Liver (tissue), 9 donors: ENCODE measurements around the gene PPP1R12A. TPM values are rescaled to one million over a fixed set of nuclear protein-coding genes. Genes with fewer than 3 reads are reported as not detected.
A peak's percentile ranks its signal among the peaks of the same experiment; 100 is the strongest.

Experiments used
- DNase-seq: peaks from one replicate; pipeline ENCODE4 v3.0.0-alpha.2; 2017; ENCODE audit warnings: low spot score
- H3K27ac ChIP-seq, 2 donors: one replicate each; pipeline ENCODE4 v1.7.0; 2013; ENCODE audit warnings: inconsistent platforms in 2 of 2, low read length in 2 of 2, control low read depth in 1 of 2, low read depth in 1 of 2, mild to moderate bottlenecking in 1 of 2
- H3K27me3 ChIP-seq, 4 donors: one replicate each; pipeline versions ENCODE4 v1.6.1 to v1.7.0; 2013; ENCODE audit warnings: low read length in 3 of 4, inconsistent platforms in 1 of 4, mild to moderate bottlenecking in 1 of 4, moderate library complexity in 1 of 4; ENCODE audit not compliant: control insufficient read depth in 4 of 4, insufficient read depth in 4 of 4
- H3K36me3 ChIP-seq, 4 donors: one replicate each; pipeline versions ENCODE4 v1.6.1 to v1.7.0; 2013; ENCODE audit warnings: low read length in 3 of 4, mild to moderate bottlenecking in 3 of 4, low read depth in 1 of 4, moderate library complexity in 1 of 4; ENCODE audit not compliant: control insufficient read depth in 4 of 4, insufficient read depth in 3 of 4
- H3K4me1 ChIP-seq, 4 donors: one replicate each; pipeline versions ENCODE4 v1.6.1 to v1.7.0; 2013; ENCODE audit warnings: low read length in 3 of 4, mild to moderate bottlenecking in 3 of 4, moderate library complexity in 1 of 4; ENCODE audit not compliant: control insufficient read depth in 4 of 4, insufficient read depth in 4 of 4
- H3K4me3 ChIP-seq, 3 donors: one replicate each; pipeline versions ENCODE4 v1.6.1 to v1.7.0; 2013; ENCODE audit warnings: low read length in 3 of 3, control low read depth in 1 of 3, low read depth in 1 of 3, mild to moderate bottlenecking in 1 of 3
- H3K9ac ChIP-seq, 2 donors: one replicate each; pipeline ENCODE4 v1.7.0; 2013; ENCODE audit warnings: low read length in 2 of 2, mild to moderate bottlenecking in 2 of 2, moderate library complexity in 2 of 2, control low read depth in 1 of 2, low read depth in 1 of 2
- H3K9me3 ChIP-seq, 4 donors: one replicate each; pipeline versions ENCODE4 v1.6.1 to v1.7.0; 2013; ENCODE audit warnings: low read length in 3 of 4; ENCODE audit not compliant: control insufficient read depth in 4 of 4
- ATF3 ChIP-seq: IDR thresholded peaks from 2 replicates; pipeline ENCODE4 v1.6.1; 2016; ENCODE audit warnings: antibody characterized with exemption
- CTCF ChIP-seq: fragments of 150-350 bp; IDR thresholded peaks from 2 replicates; pipeline ENCODE4 v1.5.1; 2017; ENCODE audit warnings: improper control_type of control experiment, low read depth, low read length; ENCODE audit not compliant: missing input control
- EGR1 ChIP-seq, 2 donors: IDR thresholded peaks; 2 replicates each; pipeline ENCODE4 v1.6.1; 2016 to 2018; ENCODE audit warnings: antibody characterized with exemption in 2 of 2, low read depth in 2 of 2
- FOXA1 ChIP-seq: IDR thresholded peaks from 2 replicates; pipeline ENCODE4 v1.6.1; 2016; ENCODE audit warnings: antibody characterized with exemption
- FOXA2 ChIP-seq: IDR thresholded peaks from 2 replicates; pipeline ENCODE4 v1.6.1; 2016; ENCODE audit warnings: antibody characterized with exemption
- GABPA ChIP-seq, 2 donors: IDR thresholded peaks in 1 of 2; conservative IDR thresholded peaks in 1 of 2; 2 replicates each; pipeline ENCODE4 v1.6.1; 2016; ENCODE audit warnings: antibody characterized with exemption in 2 of 2, mild to moderate bottlenecking in 1 of 2, moderate library complexity in 1 of 2
- HNF4A ChIP-seq, 2 donors: conservative IDR thresholded peaks; 2 replicates each; pipeline ENCODE4 v1.6.1; 2016; ENCODE audit warnings: antibody characterized with exemption in 2 of 2, mild to moderate bottlenecking in 2 of 2
- HNF4G ChIP-seq: IDR thresholded peaks from 2 replicates; pipeline ENCODE4 v1.6.1; 2016; ENCODE audit warnings: antibody characterized with exemption
- JUND ChIP-seq, 2 donors: IDR thresholded peaks; 2 replicates each; pipeline ENCODE4 v1.6.1; 2016; ENCODE audit warnings: antibody characterized with exemption in 2 of 2
- MAX ChIP-seq: IDR thresholded peaks from 2 replicates; pipeline ENCODE4 v1.6.1; 2016; ENCODE audit warnings: antibody characterized with exemption
- NR2F2 ChIP-seq: IDR thresholded peaks from 2 replicates; pipeline ENCODE4 v1.6.1; 2016; ENCODE audit warnings: antibody characterized with exemption
- RAD21 ChIP-seq, 2 donors: IDR thresholded peaks; 2 replicates each; pipeline ENCODE4 v1.6.1; 2016; ENCODE audit warnings: antibody characterized with exemption in 2 of 2, mild to moderate bottlenecking in 2 of 2
- REST ChIP-seq: IDR thresholded peaks from 2 replicates; pipeline ENCODE4 v1.6.1; 2016; ENCODE audit warnings: antibody characterized with exemption, mild to moderate bottlenecking
- RXRA ChIP-seq, 2 donors: IDR thresholded peaks; 2 replicates each; pipeline ENCODE4 v1.6.1; 2017 to 2018; ENCODE audit warnings: antibody characterized with exemption in 2 of 2, mild to moderate bottlenecking in 1 of 2
- SP1 ChIP-seq: IDR thresholded peaks from 2 replicates; pipeline ENCODE4 v1.6.1; 2018; ENCODE audit warnings: antibody characterized with exemption, mild to moderate bottlenecking
- TAF1 ChIP-seq: conservative IDR thresholded peaks from 2 replicates; pipeline ENCODE4 v1.6.1; 2016; ENCODE audit warnings: antibody characterized with exemption, mild to moderate bottlenecking
- YY1 ChIP-seq: IDR thresholded peaks from 2 replicates; pipeline ENCODE4 v1.6.1; 2016; ENCODE audit warnings: antibody characterized with exemption, mild to moderate bottlenecking
- ZBTB33 ChIP-seq: IDR thresholded peaks from 2 replicates; pipeline ENCODE4 v1.6.1; 2016; ENCODE audit warnings: antibody characterized with exemption
- WGBS: extraction: QIAGEN DNeasy Blood & Tissue Kit; methylation state at CpG from one replicate; pipeline ENCODE4 v1.1.7; 2013; 5-methylcytosine and 5-hydroxymethylcytosine counted together
- polyA plus RNA-seq, 2 donors: library from polyadenylated mRNA; stranded (reverse) in 1 of 2; unstranded in 1 of 2; fragments of 200-250 nt in 1 of 2; fragments of >200 nt in 1 of 2; fragmentation: Nextera tagmentation in 1 of 2; extraction: Ambion mirVana in 1 of 2; gene quantifications; one replicate each; pipeline versions ENCODE4 v1.2.1 to v1.2.3, GENCODE V29; 2013 to 2015
- total RNA-seq, 2 donors: library from RNA; depleted of rRNA; stranded (reverse); fragments of >200 nt; gene quantifications; one replicate each; pipeline ENCODE4 v1.2.3, GENCODE V29; 2014
- donor health status: healthy.
- donor health status: healthy.
- donor health status: healthy.
- donor health status: healthy.
- donor health status: healthy.

Gene PPP1R12A
- total RNA-seq (10 to 100 TPM; 38.2 to 41.6 TPM), polyA plus RNA-seq (10 to 100 TPM in 1 of 2 donors, 1 to 10 TPM in 1; 5.1 to 17.4 TPM)

- peak; percentile 95 for DNase-seq
- Histone ChIP-seq H3K4me3 (peak within 1 kb of the TSS; percentile 84 to 95 (median 85)), H3K27me3 (no peaks in the 10 kb centered on the region), H3K36me3 (no peaks in the 10 kb centered on the region), H3K27ac (peak within 1 kb of the TSS; percentile 86 to 90), H3K9me3 (no peaks in the 10 kb centered on the region), H3K4me1 (peaks cover 0 to 31% (median 20%) of the 10 kb centered on the region in 4 donors), H3K9ac (peak within 1 kb of the TSS; percentile 68 to 79)
- TF ChIP-seq MAX, result peak; percentile 53
- TF ChIP-seq ZBTB33, result peak; percentile 99
- peak in 1 of 2 donors; percentile 23 for TF ChIP-seq EGR1 (IDR thresholded peaks at IDR 0.05; ENCODE audit: low read depth in 2 of 2)
- TF ChIP-seq FOXA2, result no peak
- TF ChIP-seq YY1, result peak; percentile 88
- peak; percentile 21 to 47 for TF ChIP-seq RXRA (IDR thresholded peaks at IDR 0.05)
- TF ChIP-seq NR2F2, result peak; percentile 9
- TF ChIP-seq CTCF, result no peak
- TF ChIP-seq JUND (IDR thresholded peaks at IDR 0.05), result no peak
- peak; percentile 14 to 69 for TF ChIP-seq RAD21 (IDR thresholded peaks at IDR 0.05)
- TF ChIP-seq SP1, result peak; percentile 63
- TF ChIP-seq GABPA (IDR thresholded peaks at IDR 0.05 in 1 of 2, conservative IDR thresholded peaks at IDR 0.05 in 1 of 2), result peak in 1 of 2 donors; percentile 82
- peak in 1 of 2 donors; percentile 21 for TF ChIP-seq HNF4A (conservative IDR thresholded peaks at IDR 0.05)
- no peak for TF ChIP-seq FOXA1
- peak; percentile 96 for TF ChIP-seq TAF1
- TF ChIP-seq ATF3, result no peak
- TF ChIP-seq HNF4G, result no peak
- peak; percentile 71 for TF ChIP-seq REST
- under 1% methylated on average over 44 of the region's 44 CpGs for WGBS
Observed at GRCh38 chr12:79935021-79935623, at the start of gene PPP1R12A. TSS of gene PPP1R12A (minus strand) at chr12:79935097. CDS start at chr12:79934931, 166 bp downstream.
